GM19455 (cell line): Measurements from ENCODE around the gene HMCN1.
"Not testable (repeated sequence)": the region's sequence is repeated elsewhere in the genome, so short reads cannot be mapped to it uniquely, and the experiment has no call there.

Experiments
- ATAC-seq: cut with Tn5 transposase; IDR thresholded peaks from one replicate; pipeline ENCODE4 v1.9.1; 2021; ENCODE audit not compliant: unreplicated experiment

The HMCN1 gene

DNA sequence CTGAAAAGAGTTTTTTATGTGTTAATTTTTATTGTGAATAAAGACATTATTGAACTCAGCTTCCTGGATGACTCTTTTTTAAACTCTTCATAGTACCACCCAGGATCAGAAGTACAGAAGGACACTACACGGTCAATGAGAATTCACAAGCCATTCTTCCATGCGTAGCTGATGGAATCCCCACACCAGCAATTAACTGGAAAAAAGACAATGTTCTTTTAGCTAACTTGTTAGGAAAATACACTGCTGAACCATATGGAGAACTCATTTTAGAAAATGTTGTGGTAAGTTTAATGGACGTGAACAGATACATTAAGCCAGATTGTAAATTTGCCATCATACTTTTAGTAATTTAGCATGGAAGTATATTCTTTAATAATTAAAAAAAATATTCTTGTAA, 391.3 kb downstream of the HMCN1 start:
- no peak for ATAC-seq

DNA sequence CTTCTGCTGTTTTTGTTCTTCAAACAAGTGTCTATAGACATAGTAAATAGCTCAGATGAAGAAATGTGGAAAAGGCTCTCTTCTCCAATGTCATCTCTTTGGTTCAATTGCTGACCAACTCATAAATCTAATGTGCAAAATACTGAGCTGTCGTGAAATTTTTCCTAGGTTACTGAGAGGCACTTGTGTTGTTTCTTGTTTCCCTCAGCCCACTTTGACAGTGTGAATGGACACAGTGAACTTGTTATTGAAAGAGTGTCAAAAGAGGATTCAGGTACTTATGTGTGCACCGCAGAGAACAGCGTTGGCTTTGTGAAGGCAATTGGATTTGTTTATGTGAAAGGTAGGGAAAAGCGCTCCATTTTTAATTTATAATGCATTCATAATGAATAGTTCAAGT, 395.6 kb downstream of the HMCN1 start:
- ATAC-seq = no peak

DNA sequence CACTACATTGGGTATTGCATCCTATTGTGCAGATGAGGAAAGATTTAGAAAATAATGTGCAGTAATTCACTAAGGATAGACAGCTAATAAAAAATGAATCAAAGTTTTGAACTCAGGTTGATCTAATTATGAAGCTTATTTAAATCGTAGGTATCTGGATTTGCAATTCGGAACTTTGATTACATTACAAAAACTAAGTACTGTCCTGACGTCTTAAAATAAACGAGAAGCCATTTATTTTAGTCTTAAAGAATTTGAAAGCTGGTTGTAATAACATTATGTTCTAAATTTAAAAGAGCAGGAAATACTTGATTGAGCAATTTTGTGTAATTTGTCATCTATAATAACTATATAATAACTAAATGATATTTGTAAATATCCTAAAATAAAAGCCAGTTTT, 404.9 kb downstream of the HMCN1 start:
- no peak for ATAC-seq

DNA sequence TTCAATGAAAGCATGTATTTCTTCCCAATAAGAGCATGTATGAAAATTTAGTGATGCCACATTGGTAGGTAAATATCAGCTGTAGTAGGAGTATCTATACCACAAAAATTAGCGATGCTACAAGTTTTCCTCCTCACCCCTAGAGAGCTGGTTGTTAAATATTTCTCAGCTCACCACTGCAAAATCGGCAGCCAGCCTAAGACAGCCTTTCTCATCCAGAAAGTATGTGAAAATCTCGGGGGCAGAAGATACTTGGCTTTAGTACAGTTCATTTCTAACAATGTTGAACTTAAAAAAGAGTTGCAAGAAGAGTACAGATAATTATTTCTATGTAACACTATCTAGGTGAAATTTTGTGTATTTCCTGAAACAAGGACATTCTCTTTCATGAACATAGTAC, 405.5 kb downstream of the HMCN1 start:
- no peak for ATAC-seq

DNA sequence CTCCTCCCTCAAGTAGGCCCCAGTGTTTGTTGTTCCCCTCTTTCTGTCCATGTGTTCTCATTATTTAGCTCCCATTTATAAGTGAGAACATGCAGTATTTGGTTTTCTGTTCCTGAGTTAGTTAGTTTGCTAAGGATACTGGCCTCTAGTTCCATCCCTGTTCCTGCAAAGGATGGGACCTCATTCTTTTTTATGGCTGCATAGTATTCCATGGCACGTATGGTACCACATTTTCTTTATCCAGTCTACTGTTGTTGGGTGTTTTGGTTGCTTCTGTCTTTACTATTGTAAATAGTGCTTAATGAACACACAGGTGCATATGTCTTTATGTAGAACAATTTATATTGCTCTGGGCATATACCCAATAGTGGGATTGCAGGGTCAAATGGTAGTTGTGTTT, 408.0 kb downstream of the HMCN1 start:
- ATAC-seq = no peak

DNA sequence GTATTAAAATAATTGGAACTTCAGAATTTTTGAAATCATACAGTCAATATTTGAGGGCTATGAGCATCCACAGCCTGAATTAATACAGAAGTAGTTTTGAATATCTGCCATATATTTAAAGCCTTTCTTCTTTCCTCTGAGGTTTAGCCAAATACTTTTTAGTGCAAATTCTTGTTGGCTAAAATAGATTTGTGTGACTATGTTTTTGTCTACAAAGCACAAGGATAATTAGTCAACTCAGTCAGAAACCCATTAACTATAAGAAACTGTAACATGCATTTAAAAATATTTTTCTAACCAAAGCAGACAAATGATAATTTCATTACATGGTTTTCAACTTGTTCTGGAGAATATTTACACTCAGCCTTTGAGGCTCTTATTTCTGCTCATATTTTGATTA, 408.7 kb downstream of the HMCN1 start:
- no peak for ATAC-seq

DNA sequence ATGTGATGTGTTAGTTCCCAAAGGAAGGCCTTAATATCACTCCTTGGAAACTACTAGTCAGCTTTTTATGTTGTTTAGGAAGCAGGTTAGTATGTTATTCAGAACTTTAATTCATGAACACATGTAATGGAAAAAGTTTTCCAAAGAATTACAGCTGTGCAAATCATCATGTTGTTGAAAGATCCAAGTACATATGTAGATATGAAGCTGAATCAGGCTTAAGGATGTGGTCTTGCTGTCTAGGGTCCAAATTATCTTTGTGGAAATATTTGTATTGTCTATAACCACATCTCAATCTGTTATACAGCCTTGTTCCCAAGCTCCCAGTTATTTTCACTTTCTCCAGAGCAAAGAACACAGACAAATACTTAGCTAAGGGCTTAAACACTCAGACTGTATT, 409.3 kb downstream of the HMCN1 start:
- no peak for ATAC-seq

DNA sequence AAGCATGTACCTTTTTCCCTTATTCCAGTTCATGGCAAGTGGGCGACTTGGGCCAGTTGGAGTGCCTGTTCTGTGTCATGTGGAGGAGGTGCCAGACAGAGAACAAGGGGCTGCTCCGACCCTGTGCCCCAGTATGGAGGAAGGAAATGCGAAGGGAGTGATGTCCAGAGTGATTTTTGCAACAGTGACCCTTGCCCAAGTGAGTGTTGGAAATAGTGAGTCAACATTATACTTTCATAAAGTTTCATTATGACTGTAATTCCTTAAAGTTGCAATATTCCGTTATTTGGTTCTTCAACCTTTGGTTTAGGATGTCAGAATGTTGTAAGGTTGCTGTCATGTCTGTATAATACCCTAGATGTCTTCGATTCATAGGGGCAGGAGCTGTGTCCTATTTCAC, 410.3 kb downstream of the HMCN1 start:
- no peak for ATAC-seq

DNA sequence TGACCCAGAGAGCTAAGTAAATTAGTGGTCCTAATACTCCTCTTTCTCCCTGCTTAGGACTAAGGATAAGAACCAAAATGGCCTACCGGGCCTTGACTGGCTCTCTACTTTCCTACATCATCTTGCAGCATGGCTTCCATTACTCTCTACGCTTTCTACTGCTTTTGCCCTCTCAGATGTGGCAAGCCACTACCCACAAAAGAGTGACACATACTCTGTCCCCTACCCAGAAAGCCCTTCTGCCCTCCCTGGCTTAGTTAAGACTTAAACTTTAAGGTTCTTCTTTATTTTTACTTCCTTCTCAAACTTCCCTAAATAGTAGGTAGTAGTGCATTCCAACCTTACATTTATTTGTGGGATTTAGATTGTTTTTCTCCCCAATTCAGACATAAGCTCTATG, 412.8 kb downstream of the HMCN1 start:
- ATAC-seq = no peak

DNA sequence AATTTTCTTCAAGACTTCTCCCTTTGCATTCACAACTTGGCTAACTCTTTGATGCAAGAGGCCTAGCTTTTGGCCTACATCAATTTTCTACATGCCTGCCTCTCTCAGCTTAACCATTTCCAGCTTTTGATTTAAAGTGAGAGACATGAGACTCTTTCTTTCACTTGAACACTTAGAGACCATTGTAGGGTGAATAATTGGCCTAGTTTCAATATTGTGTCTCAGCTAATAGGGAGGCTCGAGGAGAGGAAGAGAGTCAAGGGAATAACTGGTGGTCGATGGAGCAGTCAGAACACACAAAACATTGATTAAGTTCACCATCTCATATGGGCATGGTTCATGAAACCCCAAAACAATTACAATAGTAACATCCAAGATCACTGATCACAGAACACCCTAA, 415.4 kb downstream of the HMCN1 start:
- ATAC-seq = no peak

DNA sequence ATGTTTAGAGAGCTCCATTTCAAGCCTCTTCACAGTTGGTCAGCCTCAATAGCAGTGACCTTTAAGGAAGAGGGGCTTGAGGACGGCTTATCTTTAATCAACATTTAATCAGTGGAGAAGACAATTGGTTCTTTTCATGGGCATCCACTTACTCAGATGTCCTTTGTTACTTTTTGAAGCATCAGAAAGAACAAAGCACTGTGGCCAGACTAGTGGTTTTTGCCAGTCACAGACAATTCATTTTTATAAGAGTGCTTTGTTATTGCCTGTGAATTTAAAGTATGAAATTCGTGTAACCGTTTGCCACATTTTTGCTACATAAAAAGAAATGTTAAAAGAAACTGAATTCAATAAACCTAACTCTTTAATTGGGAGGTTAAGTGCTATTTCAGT, 418.0 kb downstream of the HMCN1 start:
- ATAC-seq = no peak

DNA sequence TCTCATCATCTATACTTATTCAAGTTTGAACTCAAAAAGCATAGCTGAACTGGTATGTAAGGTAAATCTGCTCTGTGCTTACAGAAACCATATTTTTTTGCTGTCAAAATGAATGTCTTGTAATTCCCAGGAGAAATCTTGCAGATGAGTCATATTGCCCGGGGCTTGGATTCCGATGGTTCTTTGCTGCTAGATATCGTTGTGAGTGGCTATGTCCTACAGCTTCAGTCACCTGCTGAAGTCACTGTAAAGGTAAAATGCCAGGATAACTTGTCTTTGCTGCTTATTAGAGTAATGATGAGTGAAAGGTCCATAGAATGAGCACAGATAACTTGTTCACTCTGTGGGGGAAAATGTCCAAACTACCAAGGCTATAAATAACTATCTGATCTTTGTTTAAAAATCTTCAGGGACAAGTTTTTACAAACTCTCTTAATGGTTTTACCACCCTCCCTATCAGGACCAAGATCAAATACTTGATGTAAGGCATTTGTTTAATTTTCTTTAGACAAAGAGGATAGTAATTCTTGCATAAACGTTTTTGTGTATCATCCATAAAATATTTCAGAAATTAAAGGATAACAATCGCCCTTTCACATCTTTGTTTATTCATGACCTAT, 418.5 kb downstream of the HMCN1 start:
- no peak for ATAC-seq

DNA sequence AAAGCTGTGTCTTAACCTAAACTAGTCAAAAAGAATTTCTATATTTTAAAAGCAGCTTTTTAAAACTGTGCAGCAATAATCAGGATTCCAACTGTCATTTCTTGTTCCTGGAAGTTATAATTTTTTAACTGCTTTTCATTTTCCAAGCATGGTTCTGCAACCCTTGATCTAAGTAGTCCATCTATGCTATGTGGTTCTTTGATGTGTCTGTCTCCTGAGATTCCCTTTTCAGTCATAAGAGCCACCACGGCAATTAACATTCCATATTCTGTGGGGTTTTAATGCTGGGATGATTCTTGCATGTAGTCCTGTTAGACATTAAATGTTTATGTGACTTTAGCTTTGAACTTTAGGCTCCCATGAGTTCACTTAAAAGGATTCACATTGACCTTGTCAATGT, 420.5 kb downstream of the HMCN1 start:
- ATAC-seq = no peak

DNA sequence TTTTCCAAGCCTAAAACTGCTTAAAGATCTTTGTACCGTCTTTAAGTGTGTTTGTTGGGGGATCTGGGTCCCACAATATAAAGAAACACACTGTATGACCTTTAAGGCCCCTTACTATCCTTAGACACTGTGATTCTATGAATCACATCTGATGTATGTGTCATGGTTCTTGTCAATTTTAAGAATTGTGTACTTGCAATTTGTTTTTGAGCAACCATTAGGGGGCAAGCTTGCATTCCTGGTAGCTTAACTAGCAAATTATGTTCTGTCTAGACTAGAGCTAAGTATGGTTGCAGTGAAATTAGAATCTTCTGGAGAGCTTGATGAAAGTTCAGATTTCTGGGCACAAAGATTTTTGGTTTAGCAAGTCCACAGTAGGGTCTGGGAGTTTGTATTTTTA, 421.4 kb downstream of the HMCN1 start:
- ATAC-seq = peak; percentile 55

DNA sequence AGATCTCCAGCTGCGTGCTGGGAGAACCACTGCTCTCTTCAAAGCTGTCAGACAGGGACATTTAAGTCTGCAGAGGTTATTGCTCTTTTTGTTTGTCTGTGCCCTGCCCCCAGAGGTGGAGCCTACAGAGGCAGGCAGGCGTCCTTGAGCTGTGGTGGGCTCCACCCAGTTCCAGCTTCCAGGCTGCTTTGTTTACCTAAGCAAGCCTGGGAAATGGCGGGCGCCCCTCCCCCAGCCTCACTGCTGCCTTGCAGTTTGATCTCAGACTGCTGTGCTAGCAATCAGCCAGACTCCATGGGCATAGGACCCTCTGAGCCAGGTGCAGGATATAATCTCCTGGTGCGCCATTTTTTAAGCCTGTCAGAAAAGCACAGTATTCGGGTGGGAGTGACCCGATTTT, 428.7 kb downstream of the HMCN1 start:
- not testable (repeated sequence) for ATAC-seq

DNA sequence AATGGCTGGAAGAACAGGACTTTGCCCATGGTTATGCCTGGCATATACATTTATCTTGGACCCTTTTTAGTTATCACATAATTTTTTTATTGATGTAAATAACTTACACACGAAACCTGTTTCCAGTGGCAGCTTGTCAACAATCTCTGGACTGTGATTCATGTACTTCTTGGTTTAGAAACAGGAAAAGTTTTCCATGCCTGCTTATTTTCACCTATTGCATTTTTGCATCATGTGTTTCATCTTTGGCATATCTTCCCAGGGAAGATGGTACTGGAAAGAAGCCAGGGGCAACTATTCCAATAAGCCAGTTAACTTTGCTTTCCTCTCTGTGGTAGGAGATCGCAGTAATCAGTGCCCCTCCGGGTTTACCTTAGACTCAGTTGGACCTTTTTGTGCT, 430.6 kb downstream of the HMCN1 start:
- no peak for ATAC-seq

DNA sequence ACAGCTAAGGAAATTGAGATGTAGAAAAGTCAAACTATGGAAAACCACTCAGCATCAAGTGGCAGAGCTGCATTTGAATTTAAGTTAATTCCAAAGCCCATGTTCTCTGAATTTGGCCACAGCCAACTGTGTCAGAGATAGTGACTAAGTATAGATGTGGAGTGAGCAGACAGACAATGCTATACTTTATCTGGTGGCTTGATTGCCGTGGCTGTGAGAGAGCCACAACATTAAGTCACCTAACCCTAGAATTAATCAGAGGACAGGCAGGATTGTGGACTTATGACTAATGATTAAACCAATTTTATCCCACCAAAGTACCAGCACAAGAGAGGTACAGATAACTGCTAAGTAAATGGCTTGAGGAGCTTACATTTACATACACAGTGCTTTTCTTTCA, 431.1 kb downstream of the HMCN1 start:
- ATAC-seq = no peak

DNA sequence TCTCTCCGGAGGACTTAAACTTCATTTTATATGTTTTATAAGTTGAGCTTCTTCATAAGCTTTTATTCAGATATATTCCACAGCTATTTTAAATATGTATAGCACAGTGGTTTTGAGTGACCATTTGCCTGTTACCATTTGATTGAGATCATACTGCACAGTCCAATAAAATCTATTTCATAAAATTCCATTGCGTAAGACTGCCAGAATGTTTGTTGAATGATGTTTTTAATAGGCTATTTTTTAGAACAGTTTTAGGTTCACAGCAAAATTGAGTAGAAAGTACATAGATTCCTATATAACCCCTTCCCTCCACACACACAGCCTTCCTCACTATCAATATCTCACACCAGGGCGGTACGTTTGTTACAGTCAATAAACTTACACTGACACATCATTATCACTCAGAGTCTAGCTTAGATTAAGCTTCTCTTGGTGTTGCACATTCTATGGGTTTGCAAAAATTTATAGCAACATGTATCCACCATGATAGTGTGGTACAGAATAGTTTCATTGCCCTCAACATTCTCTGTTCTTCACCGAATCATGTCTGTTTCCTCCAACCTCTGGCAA, 433.0 kb downstream of the HMCN1 start:
- ATAC-seq = no peak

DNA sequence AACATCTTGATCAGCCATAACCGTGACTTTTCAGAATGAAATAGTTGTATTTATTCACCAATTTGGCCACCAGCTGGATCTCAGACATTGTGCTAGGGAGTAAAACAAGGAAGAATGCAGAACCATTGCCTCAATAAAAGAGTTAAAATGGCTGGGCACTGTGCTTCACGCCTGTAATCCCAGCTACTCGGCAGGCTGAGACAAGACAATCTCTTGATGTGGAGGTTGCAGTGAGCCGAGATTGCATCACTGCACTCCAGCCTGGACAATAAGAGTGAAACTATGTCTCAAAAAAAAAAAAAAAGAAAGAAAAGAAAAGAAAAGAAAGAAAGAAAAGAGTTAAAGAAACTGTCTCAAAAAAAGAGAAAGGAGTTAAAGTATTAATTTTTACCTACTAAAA, 441.4 kb downstream of the HMCN1 start:
- ATAC-seq = no peak

DNA sequence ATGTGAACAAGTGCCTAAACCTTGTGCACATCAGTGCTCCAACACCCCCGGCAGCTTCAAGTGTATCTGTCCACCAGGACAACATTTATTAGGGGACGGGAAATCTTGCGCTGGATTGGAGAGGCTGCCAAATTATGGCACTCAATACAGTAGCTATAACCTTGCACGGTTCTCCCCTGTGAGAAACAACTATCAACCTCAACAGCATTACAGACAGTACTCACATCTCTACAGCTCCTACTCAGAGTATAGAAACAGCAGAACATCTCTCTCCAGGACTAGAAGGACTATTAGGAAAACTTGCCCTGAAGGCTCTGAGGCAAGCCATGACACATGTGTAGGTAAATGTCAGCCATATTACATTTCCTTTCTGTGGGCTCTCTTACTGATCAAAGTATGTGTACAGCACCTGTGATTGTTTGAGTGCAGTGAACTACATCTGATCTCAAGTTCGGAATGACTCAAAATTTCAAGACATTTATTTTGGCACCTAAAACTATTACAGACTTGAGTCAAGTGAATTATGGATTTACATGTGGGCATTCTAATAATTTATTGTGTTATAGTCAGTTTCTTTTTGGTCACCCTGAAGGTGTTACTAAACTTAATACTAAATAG, 444.3 kb downstream of the HMCN1 start:
- no peak for ATAC-seq

DNA sequence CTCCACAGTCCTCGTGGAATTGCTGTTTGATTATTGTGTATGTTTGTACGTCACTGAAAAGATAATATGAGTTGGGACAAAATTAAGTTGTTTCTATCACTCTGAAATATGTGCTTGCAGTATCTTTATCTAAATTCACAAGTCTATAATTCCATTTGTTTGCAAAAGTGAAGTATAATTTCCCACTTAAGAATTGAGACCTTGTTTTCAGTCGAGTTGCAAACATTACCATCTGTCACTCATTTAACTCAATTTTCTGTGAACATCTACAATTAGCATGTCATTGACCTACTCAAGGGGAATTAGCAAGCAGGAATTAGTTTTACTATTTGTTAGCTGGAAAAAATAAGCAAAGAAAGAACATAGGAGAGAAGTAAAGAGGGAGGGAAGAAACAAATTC, 445.0 kb downstream of the HMCN1 start:
- ATAC-seq = no peak

DNA sequence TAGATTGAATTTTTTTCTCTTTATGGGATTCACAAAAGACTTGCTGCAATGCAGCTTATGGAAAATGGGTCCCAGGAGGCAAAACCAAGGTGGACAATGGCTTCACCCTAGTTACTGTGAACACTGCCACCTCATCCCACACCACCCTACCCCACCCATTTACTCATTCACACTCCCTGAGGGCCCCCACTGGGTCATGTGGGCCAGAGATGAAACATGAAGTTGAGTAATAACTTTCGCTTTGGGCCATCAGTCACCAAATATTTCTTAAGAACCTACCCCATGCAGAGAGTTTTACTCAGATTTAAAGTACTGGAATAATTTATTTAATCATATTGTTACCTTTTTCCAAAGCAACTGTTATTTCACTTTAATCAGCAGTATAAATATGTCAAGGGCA, 449.0 kb downstream of the HMCN1 start:
- ATAC-seq = peak; percentile 43
